CD4-positive, CD25-positive, alpha-beta regulatory T cell (primary cell): ENCODE data around the gene OPTC. TPM values are rescaled to one million over a fixed set of nuclear protein-coding genes. Genes with fewer than 3 reads are reported as not detected.
A peak's percentile ranks its signal among the peaks of the same experiment; 100 is the strongest.

Experiments used
- ATAC-seq, 2 donors: fragments of 150-1000 bp; cut with Tn5 transposase; one replicate each; pipeline ENCODE4 v1.10.0; 2021; ENCODE audit warnings: low read depth in 2 of 2, moderate number of reproducible peaks in 2 of 2, moderate library complexity in 1 of 2
- DNase-seq, 3 donors: peaks; one replicate each; pipeline versions ENCODE4 v3.0.0 to v3.0.0-alpha.2; 2012 to 2022; ENCODE audit warnings: mixed read lengths in 1 of 3
- H3K27ac ChIP-seq: one replicate; pipeline ENCODE4 v1.7.0; 2013; ENCODE audit warnings: mild to moderate bottlenecking, low read length; ENCODE audit not compliant: insufficient read depth, poor library complexity, severe bottlenecking
- H3K27me3 ChIP-seq: one replicate; pipeline ENCODE4 v1.7.0; 2013; ENCODE audit warnings: low read length; ENCODE audit not compliant: control insufficient read depth, insufficient read depth
- H3K36me3 ChIP-seq: one replicate; pipeline ENCODE4 v1.7.0; 2013; ENCODE audit warnings: mild to moderate bottlenecking, low read length, moderate library complexity; ENCODE audit not compliant: control insufficient read depth, insufficient read depth
- H3K4me1 ChIP-seq: 2 replicates; pipeline ENCODE4 v1.7.0; 2013; ENCODE audit warnings: mild to moderate bottlenecking, low read length; ENCODE audit not compliant: insufficient read depth, control insufficient read depth, poor library complexity, severe bottlenecking
- H3K4me3 ChIP-seq: one replicate; pipeline ENCODE4 v1.7.0; 2013; ENCODE audit warnings: low read depth, mild to moderate bottlenecking, low read length, moderate library complexity
- H3K9me3 ChIP-seq, 2 experiments: 1 replicate in 1 of 2; 2 replicates in 1 of 2; pipeline ENCODE4 v1.7.0; 2013; ENCODE audit warnings: low read length in 2 of 2, mild to moderate bottlenecking in 1 of 2, moderate library complexity in 1 of 2; ENCODE audit not compliant: control insufficient read depth in 2 of 2
- H3K27ac Mint-ChIP-seq, 3 donors: one replicate each; pipeline ENCODE4 v1.8.0; 2020 to 2022; ENCODE audit warnings: mild to moderate bottlenecking in 3 of 3, mixed read lengths in 3 of 3, moderate library complexity in 2 of 3
- H3K27me3 Mint-ChIP-seq: one replicate; pipeline ENCODE4 v1.8.0; 2022; ENCODE audit warnings: mild to moderate bottlenecking, mixed read lengths
- H3K36me3 Mint-ChIP-seq: one replicate; pipeline ENCODE4 v1.8.0; 2020; ENCODE audit warnings: mixed read lengths
- H3K4me1 Mint-ChIP-seq, 4 donors: one replicate each; pipeline ENCODE4 v1.8.0; 2020 to 2022; ENCODE audit warnings: mixed read lengths in 4 of 4, mild to moderate bottlenecking in 1 of 4
- H3K4me3 Mint-ChIP-seq, 4 donors: one replicate each; pipeline ENCODE4 v1.8.0; 2020 to 2022; ENCODE audit warnings: mild to moderate bottlenecking in 4 of 4, mixed read lengths in 4 of 4, moderate library complexity in 3 of 4
- H3K9me3 Mint-ChIP-seq, 7 donors: one replicate each; pipeline ENCODE4 v1.8.0; 2020 to 2022; ENCODE audit warnings: mixed read lengths in 7 of 7, mild to moderate bottlenecking in 3 of 7, moderate library complexity in 2 of 7
- polyA plus RNA-seq, 4 donors: library from polyadenylated mRNA; unstranded; fragments of 300-500 nt; fragmentation: Illumina TruSeq; gene quantifications; one replicate each; pipeline ENCODE4 v1.2.3, GENCODE V29; 2021
- total RNA-seq: library from RNA; stranded (reverse); gene quantifications from one replicate; pipeline ENCODE4 v1.2.3, GENCODE V29; 2022

The OPTC gene
- total and polyA plus RNA-seq, 5 donors from 2014 or later: not detected

GRCh38 chr1:203548892-203549291, 54.9 kb downstream of the OPTC start:
- Histone ChIP-seq H3K4me1 (no peaks in the 10 kb centered on the region), H3K27me3 (peaks cover 4% of the 10 kb centered on the region), H3K27ac (no peak overlapping the region), H3K9me3 (no peaks in the 10 kb centered on the region), H3K36me3 (no peaks in the 10 kb centered on the region), H3K4me3 (no peak overlapping the region)
- peaks cover 35% of the 10 kb centered on the region for H3K27me3 Mint-ChIP-seq
- no peak overlapping the region for H3K27ac Mint-ChIP-seq
- H3K4me3 Mint-ChIP-seq: no peak overlapping the region
- H3K9me3 Mint-ChIP-seq: no peaks in the 10 kb centered on the region
- DNase-seq: no peak
- no peak for ATAC-seq
- H3K4me1 Mint-ChIP-seq: peaks cover 0 to 2% (median 0%) of the 10 kb centered on the region in 4 donors
- H3K36me3 Mint-ChIP-seq: no peaks in the 10 kb centered on the region

- Histone ChIP-seq H3K36me3 (no peaks in the 10 kb centered on the region), H3K27me3 (peaks cover 4% of the 10 kb centered on the region), H3K9me3 (no peaks in the 10 kb centered on the region), H3K4me3 (no peak overlapping the region), H3K27ac (no peak overlapping the region), H3K4me1 (no peaks in the 10 kb centered on the region)
- H3K27ac Mint-ChIP-seq: no peak overlapping the region
- no peaks in the 10 kb centered on the region for H3K9me3 Mint-ChIP-seq
- no peak overlapping the region for H3K4me3 Mint-ChIP-seq
- ATAC-seq (no peak), DNase-seq (no peak)
- H3K4me1 Mint-ChIP-seq: peaks cover 0 to 2% (median 0%) of the 10 kb centered on the region in 4 donors
- H3K27me3 Mint-ChIP-seq: peaks cover 35% of the 10 kb centered on the region
- H3K36me3 Mint-ChIP-seq: no peaks in the 10 kb centered on the region
These were observed 55.4 kb downstream of the OPTC start for GRCh38 chr1:203549309-203549708.

- DNase-seq: no peak
- Histone ChIP-seq H3K36me3 (no peaks in the 10 kb centered on the region), H3K4me1 (no peaks in the 10 kb centered on the region), H3K9me3 (no peaks in the 10 kb centered on the region), H3K27me3 (peaks cover 4% of the 10 kb centered on the region), H3K27ac (no peak overlapping the region), H3K4me3 (no peak overlapping the region)
- Mint-ChIP-seq H3K4me3 (no peak overlapping the region), H3K36me3 (no peaks in the 10 kb centered on the region), H3K27ac (no peak overlapping the region), H3K27me3 (peaks cover 39% of the 10 kb centered on the region), H3K9me3 (peaks cover 0 to under 1% (median 0%) of the 10 kb centered on the region in 7 donors), H3K4me1 (peaks cover 0 to 2% (median under 1%) of the 10 kb centered on the region in 4 donors)
- ATAC-seq: no peak
These were observed 56.9 kb downstream of the OPTC start for GRCh38 chr1:203550846-203551245.

GRCh38 chr1:203551550-203551949, 57.6 kb downstream of the OPTC start:
- no peak overlapping the region for H3K27ac ChIP-seq
- H3K27me3 ChIP-seq: peaks cover 4% of the 10 kb centered on the region
- DNase-seq: no peak
- H3K27me3 Mint-ChIP-seq: peaks cover 37% of the 10 kb centered on the region
- H3K4me1 Mint-ChIP-seq: peaks cover 0 to 4% (median under 1%) of the 10 kb centered on the region in 4 donors
- no peaks in the 10 kb centered on the region for H3K4me1 ChIP-seq
- no peak overlapping the region for H3K27ac Mint-ChIP-seq
- H3K4me3 Mint-ChIP-seq: no peak overlapping the region
- H3K36me3 ChIP-seq: no peaks in the 10 kb centered on the region
- ATAC-seq: no peak
- no peak overlapping the region for H3K4me3 ChIP-seq
- H3K9me3 ChIP-seq: no peaks in the 10 kb centered on the region
- no peaks in the 10 kb centered on the region for H3K36me3 Mint-ChIP-seq
- H3K9me3 Mint-ChIP-seq: peaks cover 0 to 1% (median 0%) of the 10 kb centered on the region in 7 donors

- no peaks in the 10 kb centered on the region for H3K4me1 ChIP-seq
- H3K4me3 Mint-ChIP-seq: no peak overlapping the region
- H3K9me3 ChIP-seq: no peaks in the 10 kb centered on the region
- H3K27ac ChIP-seq: no peak overlapping the region
- no peak overlapping the region for H3K4me3 ChIP-seq
- no peaks in the 10 kb centered on the region for H3K27me3 ChIP-seq
- peaks cover 39% of the 10 kb centered on the region for H3K27me3 Mint-ChIP-seq
- no peaks in the 10 kb centered on the region for H3K36me3 Mint-ChIP-seq
- no peak for DNase-seq
- H3K36me3 ChIP-seq: no peaks in the 10 kb centered on the region
- H3K9me3 Mint-ChIP-seq: peaks cover 0 to 1% (median 0%) of the 10 kb centered on the region in 7 donors
- H3K27ac Mint-ChIP-seq: peak overlapping the region in 1 of 3 donors; percentile 60
- peaks cover 0 to 4% (median under 1%) of the 10 kb centered on the region in 4 donors for H3K4me1 Mint-ChIP-seq
- no peak for ATAC-seq
These were observed 59.5 kb downstream of the OPTC start for GRCh38 chr1:203553496-203553895.

- Histone ChIP-seq H3K4me3 (no peak overlapping the region), H3K36me3 (no peaks in the 10 kb centered on the region), H3K27ac (no peak overlapping the region), H3K4me1 (no peaks in the 10 kb centered on the region), H3K9me3 (no peaks in the 10 kb centered on the region), H3K27me3 (no peaks in the 10 kb centered on the region)
- H3K4me1 Mint-ChIP-seq: peaks cover 0 to 4% (median under 1%) of the 10 kb centered on the region in 4 donors
- DNase-seq (no peak), ATAC-seq (no peak)
- peaks cover 0 to 1% (median 0%) of the 10 kb centered on the region in 7 donors for H3K9me3 Mint-ChIP-seq
- H3K27me3 Mint-ChIP-seq: peaks cover 34% of the 10 kb centered on the region
- H3K27ac Mint-ChIP-seq: no peak overlapping the region
- H3K36me3 Mint-ChIP-seq: no peaks in the 10 kb centered on the region
- H3K4me3 Mint-ChIP-seq: no peak overlapping the region
These were observed 60.1 kb downstream of the OPTC start for GRCh38 chr1:203554071-203554470.

GRCh38 chr1:203555076-203555475, 61.1 kb downstream of the OPTC start:
- no peaks in the 10 kb centered on the region for H3K9me3 ChIP-seq
- H3K27ac ChIP-seq: no peak overlapping the region
- peaks cover 37% of the 10 kb centered on the region for H3K27me3 Mint-ChIP-seq
- H3K4me3 ChIP-seq: no peak overlapping the region
- DNase-seq (no peak), ATAC-seq (no peak)
- H3K27ac Mint-ChIP-seq: no peak overlapping the region
- H3K36me3 Mint-ChIP-seq: no peaks in the 10 kb centered on the region
- peaks cover 0 to 1% (median 0%) of the 10 kb centered on the region in 7 donors for H3K9me3 Mint-ChIP-seq
- no peaks in the 10 kb centered on the region for H3K4me1 ChIP-seq
- H3K4me3 Mint-ChIP-seq: no peak overlapping the region
- no peaks in the 10 kb centered on the region for H3K27me3 ChIP-seq
- H3K4me1 Mint-ChIP-seq: peaks cover 0 to 4% (median under 1%) of the 10 kb centered on the region in 4 donors
- no peaks in the 10 kb centered on the region for H3K36me3 ChIP-seq

GRCh38 chr1:203555511-203556046, 61.6 kb downstream of the OPTC start:
- Histone ChIP-seq H3K27me3 (no peaks in the 10 kb centered on the region), H3K9me3 (no peaks in the 10 kb centered on the region), H3K36me3 (no peaks in the 10 kb centered on the region), H3K4me1 (no peaks in the 10 kb centered on the region), H3K4me3 (no peak overlapping the region), H3K27ac (no peak overlapping the region)
- Mint-ChIP-seq H3K4me1 (peaks cover 0 to 4% (median under 1%) of the 10 kb centered on the region in 4 donors), H3K9me3 (peaks cover 0 to 1% (median 0%) of the 10 kb centered on the region in 7 donors), H3K27me3 (peaks cover 41% of the 10 kb centered on the region), H3K36me3 (no peaks in the 10 kb centered on the region), H3K4me3 (no peak overlapping the region), H3K27ac (no peak overlapping the region)
- ATAC-seq (no peak), DNase-seq (no peak)
